GM18909 (cell line): ENCODE results near the gene EXD3.

Source experiments
- ATAC-seq: cut with Tn5 transposase; IDR thresholded peaks from one replicate; pipeline ENCODE4 v1.9.1; 2021; ENCODE audit warnings: mild to moderate bottlenecking; ENCODE audit not compliant: unreplicated experiment, poor library complexity

Gene EXD3

GRCh38 chr9:137449081-137449844 lies 26.3 kb upstream of the EXD3 start:
- no peak for ATAC-seq

GRCh38 chr9:137448602-137448962 lies 25.6 kb upstream of the EXD3 start:
- no peak for ATAC-seq

GRCh38 chr9:137447722-137448601 lies 25.0 kb upstream of the EXD3 start:
- ATAC-seq: no peak

GRCh38 chr9:137446851-137447471 lies 24.0 kb upstream of the EXD3 start:
- ATAC-seq: no peak

- ATAC-seq: no peak
Observed at GRCh38 chr9:137445930-137446431, 23.0 kb upstream of the EXD3 start.

GRCh38 chr9:137445275-137445807 lies 22.4 kb upstream of the EXD3 start:
- ATAC-seq: no peak

GRCh38 chr9:137444106-137444790 lies 21.3 kb upstream of the EXD3 start:
- ATAC-seq: no peak

GRCh38 chr9:137441935-137442321 lies 19.0 kb upstream of the EXD3 start:
- no peak for ATAC-seq

GRCh38 chr9:137441289-137441934 lies 18.4 kb upstream of the EXD3 start, which contains the start of gene ENTPD8:
Gene ENTPD8 (minus strand): TSS chr9:137441357. CDS start chr9:137438285, 3,072 bp downstream.
- ATAC-seq: no peak

GRCh38 chr9:137439158-137439714 lies 16.3 kb upstream of the EXD3 start:
- no peak for ATAC-seq

GRCh38 chr9:137438591-137439157 lies 15.7 kb upstream of the EXD3 start:
- ATAC-seq: no peak

GRCh38 chr9:137437691-137438590 lies 15.0 kb upstream of the EXD3 start:
- ATAC-seq: no peak

GRCh38 chr9:137436761-137437600 lies 14.0 kb upstream of the EXD3 start:
- no peak for ATAC-seq

- ATAC-seq: no peak
Observed at GRCh38 chr9:137435980-137436760, 13.2 kb upstream of the EXD3 start.

- no peak for ATAC-seq
Observed at GRCh38 chr9:137435381-137435891, 12.5 kb upstream of the EXD3 start.
